Measurements from ENCODE around the gene NTN5. TPM values are rescaled to one million over a fixed set of nuclear protein-coding genes. Genes with fewer than 3 reads are reported as not detected.

Gene NTN5
- total RNA-seq, 1 donor from 2014 or later = 0.98 TPM

- no peak for DNase-seq (ENCODE audit: extremely low spot score in 2 of 2)
- Histone ChIP-seq H3K27ac (no peak overlapping the region), H3K27me3 (no peaks in the 10 kb centered on the region), H3K36me3 (no peaks in the 10 kb centered on the region), H3K4me3 (no peak overlapping the region), H3K4me1 (peaks cover 10% of the 10 kb centered on the region), H3K9me3 (no peaks in the 10 kb centered on the region)
- TF ChIP-seq POLR2AphosphoS5 (IDR thresholded peaks at IDR 0.05; ENCODE audit: insufficient read depth in 1 of 2, low read depth in 1 of 2) (no peak), POLR2A (IDR thresholded peaks at IDR 0.05) (no peak), CTCF (IDR thresholded peaks at IDR 0.05) (no peak)
- intact Hi-C loops (cut with DNase I) = loop anchor here (10.0 kb wide), 1 partner anchor 64 kb away; no protein-coding TSS in a partner anchor
These were observed 1.9 kb downstream of the NTN5 start for GRCh38 chr19:48670699-48671445.

GRCh38 chr19:48669903-48670668, 2.7 kb downstream of the NTN5 start:
- no peak for DNase-seq (ENCODE audit: extremely low spot score in 2 of 2)
- no peaks in the 10 kb centered on the region for H3K27me3 ChIP-seq
- no peak overlapping the region for H3K27ac ChIP-seq
- no peak overlapping the region for H3K4me3 ChIP-seq
- intact Hi-C loops (cut with DNase I) = loop anchor here (10.0 kb wide), 1 partner anchor 65 kb away; no protein-coding TSS in a partner anchor
- H3K4me1 ChIP-seq = peaks cover 2% of the 10 kb centered on the region
- no peaks in the 10 kb centered on the region for H3K36me3 ChIP-seq
- H3K9me3 ChIP-seq = no peaks in the 10 kb centered on the region
- no peak for TF ChIP-seq POLR2A (IDR thresholded peaks at IDR 0.05)

- H3K4me3 ChIP-seq = no peak overlapping the region
- no peaks in the 10 kb centered on the region for H3K4me1 ChIP-seq
- no peaks in the 10 kb centered on the region for H3K36me3 ChIP-seq
- H3K9me3 ChIP-seq = no peaks in the 10 kb centered on the region
- TF ChIP-seq POLR2A (IDR thresholded peaks at IDR 0.05) (no peak), CTCF (IDR thresholded peaks at IDR 0.05) (no peak), POLR2AphosphoS5 (IDR thresholded peaks at IDR 0.05; ENCODE audit: insufficient read depth in 1 of 2, low read depth in 1 of 2) (no peak)
- intact Hi-C loops (cut with DNase I) = no loop called here
- DNase-seq (ENCODE audit: extremely low spot score in 2 of 2) = no peak
- H3K27ac ChIP-seq = no peak overlapping the region
- no peaks in the 10 kb centered on the region for H3K27me3 ChIP-seq
These were observed 4.1 kb downstream of the NTN5 start for GRCh38 chr19:48668761-48669160.

GRCh38 chr19:48668332-48668731, 4.5 kb downstream of the NTN5 start:
- no peak for DNase-seq (ENCODE audit: extremely low spot score in 2 of 2)
- intact Hi-C loops (cut with DNase I) = no loop called here

GRCh38 chr19:48665786-48666185, 7.0 kb downstream of the NTN5 start:
- H3K4me1 ChIP-seq = no peaks in the 10 kb centered on the region
- no peaks in the 10 kb centered on the region for H3K9me3 ChIP-seq
- no peak for TF ChIP-seq CTCF (IDR thresholded peaks at IDR 0.05)
- no peak for TF ChIP-seq POLR2A (IDR thresholded peaks at IDR 0.05)
- no peak for TF ChIP-seq POLR2AphosphoS5 (IDR thresholded peaks at IDR 0.05; ENCODE audit: insufficient read depth in 1 of 2, low read depth in 1 of 2)
- no peak overlapping the region for H3K4me3 ChIP-seq
- no peak overlapping the region for H3K27ac ChIP-seq
- DNase-seq (ENCODE audit: extremely low spot score in 2 of 2) = no peak
- no peaks in the 10 kb centered on the region for H3K27me3 ChIP-seq
- no peaks in the 10 kb centered on the region for H3K36me3 ChIP-seq
- intact Hi-C loops (cut with DNase I) = no loop called here

More at GRCh38 chr19:48668332-48668731, 4.5 kb downstream of the NTN5 start:
- no peaks in the 10 kb centered on the region for H3K36me3 ChIP-seq
- no peak overlapping the region for H3K4me3 ChIP-seq
- no peaks in the 10 kb centered on the region for H3K9me3 ChIP-seq
- H3K4me1 ChIP-seq = no peaks in the 10 kb centered on the region
- TF ChIP-seq CTCF (IDR thresholded peaks at IDR 0.05) (no peak), POLR2A (IDR thresholded peaks at IDR 0.05) (no peak), POLR2AphosphoS5 (IDR thresholded peaks at IDR 0.05; ENCODE audit: insufficient read depth in 1 of 2, low read depth in 1 of 2) (no peak)
- no peaks in the 10 kb centered on the region for H3K27me3 ChIP-seq
- H3K27ac ChIP-seq = no peak overlapping the region

All from vagina (tissue), 2 donors.